ENCODE results near the gene TMEM204.

- TF ChIP-seq CTCF (IDR thresholded peaks at IDR 0.05) (no peak), POLR2A (IDR thresholded peaks at IDR 0.05) (no peak)
These were observed 46.7 kb upstream of the TMEM204 start for GRCh38 chr16:1486551-1487390.
